Stomach smooth muscle (tissue), 2 donors: ENCODE results near the gene LBR.

ENCODE experiments used
- H3K27ac ChIP-seq: one replicate; pipeline ENCODE4 v1.7.0; 2013; ENCODE audit warnings: mild to moderate bottlenecking, low read length, inconsistent platforms
- H3K27me3 ChIP-seq, 2 donors: one replicate each; pipeline ENCODE4 v1.7.0; 2013; ENCODE audit warnings: low read length in 2 of 2; ENCODE audit not compliant: insufficient read depth in 2 of 2, control insufficient read depth in 1 of 2
- H3K36me3 ChIP-seq, 2 donors: one replicate each; pipeline ENCODE4 v1.7.0; 2013; ENCODE audit warnings: low read length in 2 of 2; ENCODE audit not compliant: control insufficient read depth in 2 of 2, insufficient read depth in 2 of 2
- H3K4me1 ChIP-seq: one replicate; pipeline ENCODE4 v1.7.0; 2013; ENCODE audit warnings: low read length; ENCODE audit not compliant: control insufficient read depth, insufficient read depth
- H3K4me3 ChIP-seq, 2 donors: one replicate each; pipeline ENCODE4 v1.7.0; 2013; ENCODE audit warnings: low read length in 2 of 2
- H3K9ac ChIP-seq, 2 donors: one replicate each; pipeline ENCODE4 v1.7.0; 2013; ENCODE audit warnings: low read length in 2 of 2, mild to moderate bottlenecking in 1 of 2
- H3K9me3 ChIP-seq, 2 donors: one replicate each; pipeline ENCODE4 v1.7.0; 2013; ENCODE audit warnings: low read length in 2 of 2; ENCODE audit not compliant: control insufficient read depth in 2 of 2
- donor health status: healthy.
- donor health status: Pancreatic carcinoma.

The LBR gene

GRCh38 chr1:225471109-225471452 lies 43.2 kb upstream of the LBR start:
- H3K4me1 ChIP-seq: peaks cover 52% of the 10 kb centered on the region
- H3K27ac ChIP-seq: peak overlapping the region; percentile 64
- H3K9ac ChIP-seq: no peak overlapping the region
- H3K4me3 ChIP-seq: no peak overlapping the region
- no peaks in the 10 kb centered on the region for H3K36me3 ChIP-seq
- no peaks in the 10 kb centered on the region for H3K27me3 ChIP-seq
- H3K9me3 ChIP-seq: no peaks in the 10 kb centered on the region

GRCh38 chr1:225470211-225471108 lies 42.6 kb upstream of the LBR start:
- Histone ChIP-seq H3K27ac (peak overlapping the region; percentile 64), H3K36me3 (no peaks in the 10 kb centered on the region), H3K4me1 (peaks cover 53% of the 10 kb centered on the region), H3K9ac (peak overlapping the region in 1 of 2 donors; percentile 10), H3K4me3 (no peak overlapping the region), H3K9me3 (no peaks in the 10 kb centered on the region), H3K27me3 (no peaks in the 10 kb centered on the region)

GRCh38 chr1:225469051-225469450 lies 41.2 kb upstream of the LBR start:
- H3K27ac ChIP-seq: no peak overlapping the region
- no peaks in the 10 kb centered on the region for H3K9me3 ChIP-seq
- no peaks in the 10 kb centered on the region for H3K36me3 ChIP-seq
- H3K4me1 ChIP-seq: peaks cover 54% of the 10 kb centered on the region
- H3K4me3 ChIP-seq: no peak overlapping the region
- no peaks in the 10 kb centered on the region for H3K27me3 ChIP-seq
- no peak overlapping the region for H3K9ac ChIP-seq

GRCh38 chr1:225468270-225469020 lies 40.6 kb upstream of the LBR start:
- H3K4me1 ChIP-seq: peaks cover 59% of the 10 kb centered on the region
- H3K4me3 ChIP-seq: peak overlapping the region in 1 of 2 donors; percentile 55
- H3K27ac ChIP-seq: peak overlapping the region; percentile 76
- no peak overlapping the region for H3K9ac ChIP-seq
- no peaks in the 10 kb centered on the region for H3K36me3 ChIP-seq
- H3K27me3 ChIP-seq: no peaks in the 10 kb centered on the region
- H3K9me3 ChIP-seq: no peaks in the 10 kb centered on the region

- H3K4me1 ChIP-seq: peaks cover 69% of the 10 kb centered on the region
- no peaks in the 10 kb centered on the region for H3K27me3 ChIP-seq
- H3K4me3 ChIP-seq: peak overlapping the region; percentile 40 to 55
- peak overlapping the region; percentile 29 to 37 for H3K9ac ChIP-seq
- peak overlapping the region; percentile 76 for H3K27ac ChIP-seq
- H3K9me3 ChIP-seq: no peaks in the 10 kb centered on the region
- no peaks in the 10 kb centered on the region for H3K36me3 ChIP-seq
These were observed 39.6 kb upstream of the LBR start for GRCh38 chr1:225467193-225468020.

GRCh38 chr1:225466848-225467192 lies 39.0 kb upstream of the LBR start:
- H3K4me3 ChIP-seq: peak overlapping the region in 1 of 2 donors; percentile 55

GRCh38 chr1:225465793-225466517 lies 38.1 kb upstream of the LBR start:
- Histone ChIP-seq H3K27ac (peak overlapping the region; percentile 92), H3K4me1 (peaks cover 75% of the 10 kb centered on the region), H3K36me3 (no peaks in the 10 kb centered on the region), H3K9me3 (no peaks in the 10 kb centered on the region), H3K27me3 (no peaks in the 10 kb centered on the region), H3K9ac (peak overlapping the region; percentile 5 to 36), H3K4me3 (peak overlapping the region in 1 of 2 donors; percentile 3)

More at GRCh38 chr1:225466848-225467192, 39.0 kb upstream of the LBR start:
- Histone ChIP-seq H3K4me1 (peaks cover 75% of the 10 kb centered on the region), H3K27me3 (no peaks in the 10 kb centered on the region), H3K27ac (peak overlapping the region; percentile 76), H3K36me3 (no peaks in the 10 kb centered on the region), H3K9ac (no peak overlapping the region), H3K9me3 (no peaks in the 10 kb centered on the region)

GRCh38 chr1:225464851-225465792 lies 37.3 kb upstream of the LBR start:
- peak overlapping the region; percentile 12 to 54 for H3K4me3 ChIP-seq
- peaks cover 75% of the 10 kb centered on the region for H3K4me1 ChIP-seq
- H3K9me3 ChIP-seq: no peaks in the 10 kb centered on the region
- H3K27ac ChIP-seq: peak overlapping the region; percentile 92
- no peaks in the 10 kb centered on the region for H3K27me3 ChIP-seq
- H3K36me3 ChIP-seq: no peaks in the 10 kb centered on the region
- peak overlapping the region; percentile 13 to 36 for H3K9ac ChIP-seq

GRCh38 chr1:225462714-225463574 lies 35.1 kb upstream of the LBR start:
- Histone ChIP-seq H3K9ac (peak overlapping the region; percentile 47 to 71), H3K27ac (peak overlapping the region; percentile 92), H3K4me3 (peak overlapping the region; percentile 48 to 49), H3K27me3 (no peaks in the 10 kb centered on the region), H3K36me3 (no peaks in the 10 kb centered on the region), H3K9me3 (no peaks in the 10 kb centered on the region), H3K4me1 (peaks cover 70% of the 10 kb centered on the region)
